ENCODE measurements around the gene MSRB2.

The MSRB2 gene

DNA sequence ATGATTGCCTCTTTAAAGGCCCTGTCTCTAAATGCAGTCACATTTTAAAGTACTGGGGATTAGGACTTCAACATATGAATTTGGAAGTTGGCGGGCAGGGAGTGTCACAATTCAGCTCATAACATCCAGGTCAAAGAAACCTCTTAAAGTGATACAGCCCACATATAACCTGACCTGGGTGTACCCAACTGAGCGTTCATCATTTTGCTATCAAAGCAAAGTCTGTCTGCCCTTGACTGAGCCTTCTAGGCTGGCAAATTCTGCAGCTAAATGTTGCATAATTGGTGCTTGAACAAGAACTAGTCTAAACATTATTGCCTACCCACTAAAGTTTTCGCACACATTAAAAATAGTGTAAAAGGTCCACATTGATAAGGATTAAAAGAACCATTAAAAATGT is 3.7 kb downstream of the MSRB2 start:
- DNase-seq (ENCODE audit: low read depth), result no peak
- H3K4me3 ChIP-seq (ENCODE audit: control insufficient read depth, low read depth, low read length), result no peak overlapping the region
- TF ChIP-seq, protein P1, sequence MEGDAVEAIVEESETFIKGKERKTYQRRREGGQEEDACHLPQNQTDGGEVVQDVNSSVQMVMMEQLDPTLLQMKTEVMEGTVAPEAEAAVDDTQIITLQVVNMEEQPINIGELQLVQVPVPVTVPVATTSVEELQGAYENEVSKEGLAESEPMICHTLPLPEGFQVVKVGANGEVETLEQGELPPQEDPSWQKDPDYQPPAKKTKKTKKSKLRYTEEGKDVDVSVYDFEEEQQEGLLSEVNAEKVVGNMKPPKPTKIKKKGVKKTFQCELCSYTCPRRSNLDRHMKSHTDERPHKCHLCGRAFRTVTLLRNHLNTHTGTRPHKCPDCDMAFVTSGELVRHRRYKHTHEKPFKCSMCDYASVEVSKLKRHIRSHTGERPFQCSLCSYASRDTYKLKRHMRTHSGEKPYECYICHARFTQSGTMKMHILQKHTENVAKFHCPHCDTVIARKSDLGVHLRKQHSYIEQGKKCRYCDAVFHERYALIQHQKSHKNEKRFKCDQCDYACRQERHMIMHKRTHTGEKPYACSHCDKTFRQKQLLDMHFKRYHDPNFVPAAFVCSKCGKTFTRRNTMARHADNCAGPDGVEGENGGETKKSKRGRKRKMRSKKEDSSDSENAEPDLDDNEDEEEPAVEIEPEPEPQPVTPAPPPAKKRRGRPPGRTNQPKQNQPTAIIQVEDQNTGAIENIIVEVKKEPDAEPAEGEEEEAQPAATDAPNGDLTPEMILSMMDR (IDR thresholded peaks at IDR 0.05; ENCODE audit: control insufficient read depth, insufficient read depth, low read depth, low read length, missing control alignments), result no peak

DNA sequence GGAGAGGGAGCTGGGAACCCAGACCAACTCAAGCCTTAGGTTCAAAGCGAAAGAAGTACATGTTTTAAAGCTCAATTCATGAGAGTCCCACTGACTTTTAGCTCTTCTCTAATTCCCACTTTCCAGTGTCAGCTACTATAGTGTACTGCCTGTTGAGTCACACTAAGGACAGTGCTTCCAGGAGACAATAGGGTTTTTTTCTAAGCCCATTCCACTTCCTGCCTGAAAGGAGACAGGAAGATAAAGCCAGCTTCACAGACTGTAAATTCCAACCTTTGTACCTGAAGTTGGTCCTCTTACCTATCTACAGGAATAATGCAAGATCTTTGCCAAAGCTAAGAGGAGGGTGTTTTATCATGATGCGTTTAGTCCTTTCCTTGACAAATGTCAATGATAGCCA is 4.4 kb downstream of the MSRB2 start:
- TF ChIP-seq, protein P1 (IDR thresholded peaks at IDR 0.05; ENCODE audit: control insufficient read depth, insufficient read depth, low read depth, low read length, missing control alignments), result no peak
- no peak for DNase-seq (ENCODE audit: low read depth)

DNA sequence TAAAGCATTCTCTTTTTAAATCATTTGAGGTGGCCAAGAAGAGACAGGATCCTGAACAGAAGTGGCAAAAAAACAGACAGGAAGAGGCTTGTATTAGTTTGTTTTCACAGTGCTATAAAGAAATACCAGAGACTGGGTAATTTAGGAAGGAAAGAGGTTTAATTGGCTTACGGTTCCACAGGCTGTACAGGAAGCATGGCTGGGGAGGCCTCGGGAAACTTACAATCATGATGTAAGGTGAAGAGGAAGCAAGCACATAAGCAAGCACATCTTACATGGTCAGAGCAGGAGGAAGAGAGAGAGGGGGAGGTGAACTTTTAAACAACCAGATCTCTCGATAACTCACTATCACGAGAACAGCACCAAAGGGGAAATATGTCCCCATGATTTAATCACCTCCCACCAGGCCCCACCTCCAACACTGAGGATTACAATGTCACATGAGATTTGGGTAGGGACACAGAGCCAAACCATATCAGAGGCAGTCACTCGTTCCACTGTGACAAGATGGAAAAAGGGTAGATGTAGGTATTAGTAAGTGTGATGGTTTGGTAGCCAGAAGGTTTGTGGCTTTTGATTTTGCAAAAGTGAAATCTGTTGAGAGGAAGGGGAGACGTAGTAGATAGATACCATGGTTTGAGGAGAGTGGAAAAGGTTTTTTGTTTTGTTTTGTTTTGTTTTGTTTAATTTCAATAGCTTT is 5.1 kb downstream of the MSRB2 start:
- no peak for DNase-seq (ENCODE audit: low read depth)

More for the DNA sequence above, 4.4 kb downstream of the MSRB2 start:
- H3K4me3 ChIP-seq (ENCODE audit: control insufficient read depth, low read depth, low read length), result no peak overlapping the region

DNA sequence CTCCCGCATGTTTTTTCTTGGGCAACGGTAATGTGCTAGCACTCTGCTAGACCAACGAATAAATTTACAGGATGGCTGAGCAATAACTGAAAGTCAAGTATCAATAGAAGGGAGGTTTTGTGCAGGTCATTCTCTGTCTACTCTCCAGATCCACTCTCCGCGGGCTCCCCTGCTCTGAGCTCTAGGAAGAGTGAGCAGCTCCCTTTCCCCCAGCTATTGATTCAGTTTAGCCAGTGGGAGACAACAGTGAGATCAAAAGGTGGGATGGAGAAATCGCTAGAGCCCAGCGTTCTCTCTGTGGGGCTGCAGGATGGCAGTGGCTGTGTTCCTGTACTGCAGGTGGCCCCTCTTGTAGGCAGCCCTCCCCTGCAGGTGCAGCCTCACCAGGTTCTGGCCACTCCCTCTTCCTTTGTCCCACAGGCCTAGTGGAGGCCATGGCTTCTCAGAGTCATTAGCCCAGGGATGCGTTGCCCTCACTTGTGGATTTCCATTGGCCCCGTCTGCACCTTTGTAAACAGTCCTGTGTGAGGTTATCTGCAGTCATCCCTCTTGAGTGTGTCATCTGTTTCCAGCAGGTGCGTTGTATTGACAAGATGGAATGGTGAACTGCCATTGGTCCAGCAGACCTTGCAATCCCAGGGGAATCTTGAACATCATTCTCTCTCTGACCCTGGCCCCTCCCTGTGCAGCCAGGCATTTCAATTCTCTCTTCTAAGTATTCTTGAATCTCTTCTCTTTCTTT is 11.1 kb downstream of the MSRB2 start:
- DNase-seq (ENCODE audit: low read depth), result no peak
- H3K4me3 ChIP-seq (ENCODE audit: control insufficient read depth, low read depth, low read length), result no peak overlapping the region
- TF ChIP-seq, protein P1 (IDR thresholded peaks at IDR 0.05; ENCODE audit: control insufficient read depth, insufficient read depth, low read depth, low read length, missing control alignments), result no peak

More for the DNA sequence above, 5.1 kb downstream of the MSRB2 start:
- TF ChIP-seq, protein P1 (IDR thresholded peaks at IDR 0.05; ENCODE audit: control insufficient read depth, insufficient read depth, low read depth, low read length, missing control alignments), result no peak
- no peak overlapping the region for H3K4me3 ChIP-seq (ENCODE audit: control insufficient read depth, low read depth, low read length)

DNA sequence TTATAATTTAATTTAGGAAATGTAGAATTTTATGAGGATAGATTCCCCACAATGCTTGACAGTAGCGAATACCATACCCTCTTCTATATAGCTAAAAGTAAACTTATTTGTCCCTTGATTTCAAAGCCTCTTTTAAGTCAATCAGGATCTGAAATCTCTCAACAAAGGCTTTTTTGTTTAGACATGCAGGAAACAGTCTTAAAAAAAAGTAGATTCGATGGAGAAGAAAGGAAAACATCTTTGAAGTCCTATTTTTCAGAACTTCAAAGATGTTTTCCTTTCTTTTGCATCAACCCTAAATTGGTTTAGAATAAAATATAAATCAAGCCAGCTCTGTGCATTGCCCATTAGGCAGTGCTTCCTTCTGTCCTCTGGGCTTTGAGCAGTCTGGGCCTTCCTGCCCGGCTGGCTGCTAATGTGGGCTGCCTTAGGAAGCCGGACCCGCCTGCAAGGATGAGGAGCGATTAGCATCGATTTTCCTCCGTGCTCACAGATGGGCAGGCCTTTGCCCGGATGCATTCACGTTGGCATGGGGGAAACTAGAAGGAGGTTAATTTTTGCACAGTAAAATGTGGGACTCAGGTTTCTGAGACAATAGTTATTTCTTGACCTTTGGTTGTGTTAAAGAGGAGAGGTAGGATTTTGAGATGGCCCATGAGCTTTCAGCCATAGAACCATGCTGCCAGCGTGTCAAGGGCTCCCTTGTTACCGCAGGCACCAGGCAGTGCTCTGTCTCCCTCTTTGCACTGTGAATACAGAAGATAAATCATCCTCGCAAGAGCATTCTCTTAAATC is 15.5 kb downstream of the MSRB2 start:
- TF ChIP-seq, protein P1 (IDR thresholded peaks at IDR 0.05; ENCODE audit: control insufficient read depth, insufficient read depth, low read depth, low read length, missing control alignments), result no peak
- H3K4me3 ChIP-seq (ENCODE audit: control insufficient read depth, low read depth, low read length), result no peak overlapping the region
- no peak for DNase-seq (ENCODE audit: low read depth)

DNA sequence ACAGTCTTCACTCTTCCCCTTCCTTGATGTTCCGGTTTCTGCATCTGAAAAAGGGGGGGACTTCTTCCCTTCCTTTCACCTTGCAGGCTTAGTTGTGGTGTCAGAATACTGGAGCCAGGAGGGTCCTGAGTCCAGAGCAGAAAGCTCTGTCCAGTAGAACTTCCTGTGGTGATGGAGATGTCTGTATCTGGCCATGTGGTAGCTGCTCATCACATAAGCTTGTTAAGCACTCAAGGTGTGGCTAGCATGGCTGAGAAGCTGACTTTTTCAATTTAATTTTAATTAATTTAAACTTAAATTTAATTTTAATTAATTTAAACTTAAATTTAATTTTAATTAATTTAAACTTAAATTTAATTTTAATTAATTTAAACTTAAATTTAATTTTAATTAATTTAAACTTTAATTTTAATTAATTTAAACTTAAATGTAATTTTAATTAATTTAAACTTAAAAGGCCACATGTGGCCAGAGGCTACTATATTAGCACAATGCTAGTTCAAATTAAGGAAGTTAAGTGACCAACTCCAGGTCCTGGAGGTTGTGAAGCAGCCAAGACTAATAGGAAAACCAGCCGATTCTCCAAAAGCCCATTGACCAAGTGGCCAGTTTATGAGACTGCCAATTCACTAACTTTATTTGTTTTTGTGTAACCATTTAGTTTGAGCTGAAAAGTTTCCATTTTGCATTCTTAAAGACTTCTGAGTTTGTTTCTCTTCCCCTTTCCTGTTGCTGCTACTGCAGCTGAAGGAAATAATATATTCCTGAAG is 16.3 kb downstream of the MSRB2 start:
- TF ChIP-seq, protein P1 (IDR thresholded peaks at IDR 0.05; ENCODE audit: control insufficient read depth, insufficient read depth, low read depth, low read length, missing control alignments), result no peak
- no peak overlapping the region for H3K4me3 ChIP-seq (ENCODE audit: control insufficient read depth, low read depth, low read length)
- DNase-seq (ENCODE audit: low read depth), result no peak
